Measurements from ENCODE around the gene TTC5. TPM values are rescaled to one million over a fixed set of nuclear protein-coding genes. Genes with fewer than 3 reads are reported as not detected.
A peak's percentile ranks its signal among the peaks of the same experiment; 100 is the strongest.

Gene TTC5
- total RNA-seq, 1 experiment from 2014 or later, result 15.9 TPM

DNA sequence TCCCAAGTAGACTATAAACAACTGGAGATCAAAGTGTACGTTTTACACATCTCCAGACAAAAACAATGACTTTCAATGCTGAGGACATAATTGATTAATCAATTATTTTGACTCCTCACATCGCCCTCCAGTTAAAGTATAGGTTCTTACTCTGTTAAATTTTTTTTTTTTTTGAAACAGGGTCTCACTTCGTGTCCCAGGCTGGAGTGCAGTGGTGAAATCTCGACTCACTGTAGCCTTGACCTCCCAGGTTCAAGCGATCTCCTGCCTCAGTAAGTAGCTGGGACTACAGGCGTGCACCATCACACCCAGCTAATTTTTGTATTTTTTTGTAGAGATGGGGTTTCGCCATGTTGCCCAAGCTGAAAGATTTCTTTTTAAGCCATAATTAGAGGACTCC, 28.3 kb upstream of the TTC5 start:
- TF ChIP-seq TP53 (CRISPR knock-in tag; IDR thresholded peaks at IDR 0.05), result no peak
- H3K4me3 Mint-ChIP-seq, result peak overlapping the region; percentile 94
- ATAC-seq (no peak), DNase-seq (ENCODE audit: low spot score) (no peak)
- no peak overlapping the region for H3K27ac Mint-ChIP-seq
- ChIA-PET CTCF (interaction anchor here (1.3 kb wide), 1 partner anchor 9 kb away, joined by 5 read pairs; no protein-coding TSS in a partner anchor), POLR2A (interaction anchor here (0.7 to 2.8 kb wide), 2 partner anchors 9 to 288 kb away, joined by 3 to 46 read pairs; partner anchors contain the start of gene PARP2)
- peaks cover 21% of the 10 kb centered on the region for H3K4me1 Mint-ChIP-seq
- H3K36me3 Mint-ChIP-seq, result peaks cover 19% of the 10 kb centered on the region
- no peaks in the 10 kb centered on the region for H3K27me3 Mint-ChIP-seq (ENCODE audit: low read depth)
- no peaks in the 10 kb centered on the region for H3K9me3 Mint-ChIP-seq

DNA sequence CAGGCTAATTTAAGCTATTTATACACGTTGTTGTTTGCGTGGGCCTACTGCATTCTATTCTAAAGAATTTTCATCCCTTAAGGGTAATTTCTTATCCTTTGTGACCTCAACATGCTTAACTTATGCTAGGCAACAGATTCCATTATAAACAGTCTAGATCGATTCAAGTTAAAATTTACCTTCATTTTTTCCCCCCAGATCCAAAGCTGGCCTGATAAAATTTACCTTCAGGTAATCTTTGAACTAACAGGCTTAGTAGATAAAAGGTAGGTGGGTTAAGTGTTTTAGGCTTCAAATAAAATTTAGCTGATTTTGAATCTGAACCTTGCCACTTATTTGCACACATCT, 27.7 kb upstream of the TTC5 start:
- ChIA-PET CTCF (interaction anchor here (1.3 kb wide), 1 partner anchor 9 kb away, joined by 5 read pairs; no protein-coding TSS in a partner anchor), POLR2A (interaction anchor here (2.8 kb wide), 1 partner anchor 9 kb away, joined by 46 read pairs; the partner anchor contains the start of gene PARP2)
- H3K27me3 Mint-ChIP-seq (ENCODE audit: low read depth), result no peaks in the 10 kb centered on the region
- H3K9me3 Mint-ChIP-seq, result no peaks in the 10 kb centered on the region
- peak overlapping the region; percentile 94 for H3K4me3 Mint-ChIP-seq
- ATAC-seq, result no peak
- peak overlapping the region; percentile 79 for H3K27ac Mint-ChIP-seq
- H3K4me1 Mint-ChIP-seq, result peaks cover 26% of the 10 kb centered on the region
- TF ChIP-seq, protein P1, sequence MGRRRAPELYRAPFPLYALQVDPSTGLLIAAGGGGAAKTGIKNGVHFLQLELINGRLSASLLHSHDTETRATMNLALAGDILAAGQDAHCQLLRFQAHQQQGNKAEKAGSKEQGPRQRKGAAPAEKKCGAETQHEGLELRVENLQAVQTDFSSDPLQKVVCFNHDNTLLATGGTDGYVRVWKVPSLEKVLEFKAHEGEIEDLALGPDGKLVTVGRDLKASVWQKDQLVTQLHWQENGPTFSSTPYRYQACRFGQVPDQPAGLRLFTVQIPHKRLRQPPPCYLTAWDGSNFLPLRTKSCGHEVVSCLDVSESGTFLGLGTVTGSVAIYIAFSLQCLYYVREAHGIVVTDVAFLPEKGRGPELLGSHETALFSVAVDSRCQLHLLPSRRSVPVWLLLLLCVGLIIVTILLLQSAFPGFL (CRISPR knock-in tag; IDR thresholded peaks at IDR 0.05; ENCODE audit: borderline replicate concordance), result no peak
- TF ChIP-seq, protein P2, sequence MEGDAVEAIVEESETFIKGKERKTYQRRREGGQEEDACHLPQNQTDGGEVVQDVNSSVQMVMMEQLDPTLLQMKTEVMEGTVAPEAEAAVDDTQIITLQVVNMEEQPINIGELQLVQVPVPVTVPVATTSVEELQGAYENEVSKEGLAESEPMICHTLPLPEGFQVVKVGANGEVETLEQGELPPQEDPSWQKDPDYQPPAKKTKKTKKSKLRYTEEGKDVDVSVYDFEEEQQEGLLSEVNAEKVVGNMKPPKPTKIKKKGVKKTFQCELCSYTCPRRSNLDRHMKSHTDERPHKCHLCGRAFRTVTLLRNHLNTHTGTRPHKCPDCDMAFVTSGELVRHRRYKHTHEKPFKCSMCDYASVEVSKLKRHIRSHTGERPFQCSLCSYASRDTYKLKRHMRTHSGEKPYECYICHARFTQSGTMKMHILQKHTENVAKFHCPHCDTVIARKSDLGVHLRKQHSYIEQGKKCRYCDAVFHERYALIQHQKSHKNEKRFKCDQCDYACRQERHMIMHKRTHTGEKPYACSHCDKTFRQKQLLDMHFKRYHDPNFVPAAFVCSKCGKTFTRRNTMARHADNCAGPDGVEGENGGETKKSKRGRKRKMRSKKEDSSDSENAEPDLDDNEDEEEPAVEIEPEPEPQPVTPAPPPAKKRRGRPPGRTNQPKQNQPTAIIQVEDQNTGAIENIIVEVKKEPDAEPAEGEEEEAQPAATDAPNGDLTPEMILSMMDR (IDR thresholded peaks at IDR 0.05), result no peak
- no peak for TF ChIP-seq NFYB (CRISPR knock-in tag; conservative IDR thresholded peaks at IDR 0.05; ENCODE audit: low read depth)
- TF ChIP-seq, protein P3, sequence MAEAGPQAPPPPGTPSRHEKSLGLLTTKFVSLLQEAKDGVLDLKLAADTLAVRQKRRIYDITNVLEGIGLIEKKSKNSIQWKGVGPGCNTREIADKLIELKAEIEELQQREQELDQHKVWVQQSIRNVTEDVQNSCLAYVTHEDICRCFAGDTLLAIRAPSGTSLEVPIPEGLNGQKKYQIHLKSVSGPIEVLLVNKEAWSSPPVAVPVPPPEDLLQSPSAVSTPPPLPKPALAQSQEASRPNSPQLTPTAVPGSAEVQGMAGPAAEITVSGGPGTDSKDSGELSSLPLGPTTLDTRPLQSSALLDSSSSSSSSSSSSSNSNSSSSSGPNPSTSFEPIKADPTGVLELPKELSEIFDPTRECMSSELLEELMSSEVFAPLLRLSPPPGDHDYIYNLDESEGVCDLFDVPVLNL (CRISPR knock-in tag; IDR thresholded peaks at IDR 0.05; ENCODE audit: borderline replicate concordance, low read depth), result no peak
- TF ChIP-seq SMAD3 (CRISPR knock-in tag; IDR thresholded peaks at IDR 0.05; ENCODE audit: borderline replicate concordance), result no peak
- TF ChIP-seq, protein P4, sequence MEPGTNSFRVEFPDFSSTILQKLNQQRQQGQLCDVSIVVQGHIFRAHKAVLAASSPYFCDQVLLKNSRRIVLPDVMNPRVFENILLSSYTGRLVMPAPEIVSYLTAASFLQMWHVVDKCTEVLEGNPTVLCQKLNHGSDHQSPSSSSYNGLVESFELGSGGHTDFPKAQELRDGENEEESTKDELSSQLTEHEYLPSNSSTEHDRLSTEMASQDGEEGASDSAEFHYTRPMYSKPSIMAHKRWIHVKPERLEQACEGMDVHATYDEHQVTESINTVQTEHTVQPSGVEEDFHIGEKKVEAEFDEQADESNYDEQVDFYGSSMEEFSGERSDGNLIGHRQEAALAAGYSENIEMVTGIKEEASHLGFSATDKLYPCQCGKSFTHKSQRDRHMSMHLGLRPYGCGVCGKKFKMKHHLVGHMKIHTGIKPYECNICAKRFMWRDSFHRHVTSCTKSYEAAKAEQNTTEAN (CRISPR knock-in tag; IDR thresholded peaks at IDR 0.05), result no peak
- TF ChIP-seq, protein P5, sequence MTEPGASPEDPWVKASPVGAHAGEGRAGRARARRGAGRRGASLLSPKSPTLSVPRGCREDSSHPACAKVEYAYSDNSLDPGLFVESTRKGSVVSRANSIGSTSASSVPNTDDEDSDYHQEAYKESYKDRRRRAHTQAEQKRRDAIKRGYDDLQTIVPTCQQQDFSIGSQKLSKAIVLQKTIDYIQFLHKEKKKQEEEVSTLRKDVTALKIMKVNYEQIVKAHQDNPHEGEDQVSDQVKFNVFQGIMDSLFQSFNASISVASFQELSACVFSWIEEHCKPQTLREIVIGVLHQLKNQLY (CRISPR knock-in tag; IDR thresholded peaks at IDR 0.05), result no peak
- TF ChIP-seq, protein P6, sequence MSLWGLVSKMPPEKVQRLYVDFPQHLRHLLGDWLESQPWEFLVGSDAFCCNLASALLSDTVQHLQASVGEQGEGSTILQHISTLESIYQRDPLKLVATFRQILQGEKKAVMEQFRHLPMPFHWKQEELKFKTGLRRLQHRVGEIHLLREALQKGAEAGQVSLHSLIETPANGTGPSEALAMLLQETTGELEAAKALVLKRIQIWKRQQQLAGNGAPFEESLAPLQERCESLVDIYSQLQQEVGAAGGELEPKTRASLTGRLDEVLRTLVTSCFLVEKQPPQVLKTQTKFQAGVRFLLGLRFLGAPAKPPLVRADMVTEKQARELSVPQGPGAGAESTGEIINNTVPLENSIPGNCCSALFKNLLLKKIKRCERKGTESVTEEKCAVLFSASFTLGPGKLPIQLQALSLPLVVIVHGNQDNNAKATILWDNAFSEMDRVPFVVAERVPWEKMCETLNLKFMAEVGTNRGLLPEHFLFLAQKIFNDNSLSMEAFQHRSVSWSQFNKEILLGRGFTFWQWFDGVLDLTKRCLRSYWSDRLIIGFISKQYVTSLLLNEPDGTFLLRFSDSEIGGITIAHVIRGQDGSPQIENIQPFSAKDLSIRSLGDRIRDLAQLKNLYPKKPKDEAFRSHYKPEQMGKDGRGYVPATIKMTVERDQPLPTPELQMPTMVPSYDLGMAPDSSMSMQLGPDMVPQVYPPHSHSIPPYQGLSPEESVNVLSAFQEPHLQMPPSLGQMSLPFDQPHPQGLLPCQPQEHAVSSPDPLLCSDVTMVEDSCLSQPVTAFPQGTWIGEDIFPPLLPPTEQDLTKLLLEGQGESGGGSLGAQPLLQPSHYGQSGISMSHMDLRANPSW (CRISPR knock-in tag; conservative IDR thresholded peaks at IDR 0.05; ENCODE audit: low read depth), result no peak
- no peak for TF ChIP-seq RELA (CRISPR knock-in tag; IDR thresholded peaks at IDR 0.05; ENCODE audit: borderline replicate concordance)
- TF ChIP-seq FOXP1 (CRISPR knock-in tag; IDR thresholded peaks at IDR 0.05; ENCODE audit: borderline replicate concordance), result no peak
- TF ChIP-seq IRF2 (CRISPR knock-in tag; IDR thresholded peaks at IDR 0.05; ENCODE audit: borderline replicate concordance, low read depth), result no peak
- TF ChIP-seq ETV6 (CRISPR knock-in tag; IDR thresholded peaks at IDR 0.05), result no peak
- TF ChIP-seq, protein P7, sequence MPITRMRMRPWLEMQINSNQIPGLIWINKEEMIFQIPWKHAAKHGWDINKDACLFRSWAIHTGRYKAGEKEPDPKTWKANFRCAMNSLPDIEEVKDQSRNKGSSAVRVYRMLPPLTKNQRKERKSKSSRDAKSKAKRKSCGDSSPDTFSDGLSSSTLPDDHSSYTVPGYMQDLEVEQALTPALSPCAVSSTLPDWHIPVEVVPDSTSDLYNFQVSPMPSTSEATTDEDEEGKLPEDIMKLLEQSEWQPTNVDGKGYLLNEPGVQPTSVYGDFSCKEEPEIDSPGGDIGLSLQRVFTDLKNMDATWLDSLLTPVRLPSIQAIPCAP (CRISPR knock-in tag; IDR thresholded peaks at IDR 0.05), result no peak
- no peak for TF ChIP-seq SMAD4 (CRISPR knock-in tag; IDR thresholded peaks at IDR 0.05)
- TF ChIP-seq, protein P8, sequence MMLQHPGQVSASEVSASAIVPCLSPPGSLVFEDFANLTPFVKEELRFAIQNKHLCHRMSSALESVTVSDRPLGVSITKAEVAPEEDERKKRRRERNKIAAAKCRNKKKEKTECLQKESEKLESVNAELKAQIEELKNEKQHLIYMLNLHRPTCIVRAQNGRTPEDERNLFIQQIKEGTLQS (CRISPR knock-in tag; conservative IDR thresholded peaks at IDR 0.05), result no peak
- no peak for TF ChIP-seq JAZF1 (CRISPR knock-in tag; IDR thresholded peaks at IDR 0.05)
- no peak for TF ChIP-seq NR3C1 (CRISPR knock-in tag; conservative IDR thresholded peaks at IDR 0.05; ENCODE audit: low read depth)
- TF ChIP-seq, protein P9, sequence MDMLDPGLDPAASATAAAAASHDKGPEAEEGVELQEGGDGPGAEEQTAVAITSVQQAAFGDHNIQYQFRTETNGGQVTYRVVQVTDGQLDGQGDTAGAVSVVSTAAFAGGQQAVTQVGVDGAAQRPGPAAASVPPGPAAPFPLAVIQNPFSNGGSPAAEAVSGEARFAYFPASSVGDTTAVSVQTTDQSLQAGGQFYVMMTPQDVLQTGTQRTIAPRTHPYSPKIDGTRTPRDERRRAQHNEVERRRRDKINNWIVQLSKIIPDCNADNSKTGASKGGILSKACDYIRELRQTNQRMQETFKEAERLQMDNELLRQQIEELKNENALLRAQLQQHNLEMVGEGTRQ (CRISPR knock-in tag; IDR thresholded peaks at IDR 0.05), result no peak
- DNase-seq (ENCODE audit: low spot score), result no peak
- peaks cover 24% of the 10 kb centered on the region for H3K36me3 Mint-ChIP-seq

Data from WTC11 (cell line).